GM23248 (cell line): Measurements from ENCODE around the gene VWA8. TPM values are rescaled to one million over a fixed set of nuclear protein-coding genes. Genes with fewer than 3 reads are reported as not detected.

Source experiments
- DNase-seq: peaks from one replicate; pipeline ENCODE4 v3.0.0-alpha.2; 2015
- H2AFZ ChIP-seq: fragments of 200-600 bp; sonication (generic); 2 replicates; pipeline ENCODE4 v1.6.1; 2016; ENCODE audit warnings: antibody characterized with exemption
- H3F3A ChIP-seq: fragments of 200-600 bp; sonication (generic); 2 replicates; pipeline ENCODE4 v1.6.1; 2016; ENCODE audit warnings: mild to moderate bottlenecking, antibody characterized with exemption, mixed run types; ENCODE audit not compliant: insufficient read depth
- H3K27ac ChIP-seq: fragments of 200-600 bp; sonication (generic); 2 replicates; pipeline ENCODE4 v1.5.1; 2016; ENCODE audit warnings: mild to moderate bottlenecking
- H3K27me3 ChIP-seq: fragments of 200-600 bp; sonication (generic); replicated peaks from 2 replicates; pipeline ENCODE4 v1.6.1; 2016; ENCODE audit warnings: mild to moderate bottlenecking; ENCODE audit not compliant: insufficient read depth
- H3K36me3 ChIP-seq: fragments of 200-600 bp; sonication (generic); 2 replicates; pipeline ENCODE4 v1.6.1; 2016; ENCODE audit warnings: low read depth, mild to moderate bottlenecking
- H3K4me1 ChIP-seq: fragments of 200-600 bp; sonication (generic); 2 replicates; pipeline ENCODE4 v1.6.1; 2016; ENCODE audit warnings: mild to moderate bottlenecking; ENCODE audit not compliant: insufficient read depth
- H3K4me2 ChIP-seq: fragments of 200-600 bp; sonication (generic); one replicate; pipeline ENCODE4 v1.6.1; 2016; ENCODE audit warnings: mild to moderate bottlenecking; ENCODE audit not compliant: unreplicated experiment
- H3K4me3 ChIP-seq: fragments of 200-600 bp; sonication (generic); 2 replicates; pipeline ENCODE4 v1.5.1; 2016; ENCODE audit warnings: mild to moderate bottlenecking
- H3K79me2 ChIP-seq: fragments of 200-600 bp; sonication (generic); 2 replicates; pipeline ENCODE4 v1.6.1; 2016; ENCODE audit warnings: mild to moderate bottlenecking; ENCODE audit not compliant: insufficient read depth
- H3K9ac ChIP-seq: fragments of 200-600 bp; sonication (generic); 2 replicates; pipeline ENCODE4 v1.6.1; 2016; ENCODE audit warnings: mild to moderate bottlenecking
- H3K9me2 ChIP-seq: fragments of 200-600 bp; sonication (generic); 2 replicates; pipeline ENCODE4 v1.6.1; 2016; ENCODE audit warnings: mixed run types, mild to moderate bottlenecking, moderate library complexity; ENCODE audit not compliant: insufficient read depth
- H3K9me3 ChIP-seq: fragments of 200-600 bp; sonication (generic); one replicate; pipeline ENCODE4 v1.6.1; 2017; ENCODE audit warnings: low read depth
- H4K20me1 ChIP-seq: fragments of 200-600 bp; sonication (generic); 2 replicates; pipeline ENCODE4 v1.6.0; 2016; ENCODE audit not compliant: insufficient read depth
- EZH2 ChIP-seq: fragments of 200-600 bp; sonication (generic); IDR thresholded peaks from 2 replicates; pipeline ENCODE4 v1.6.1; 2018; ENCODE audit warnings: antibody characterized with exemption, mild to moderate bottlenecking; ENCODE audit not compliant: insufficient read depth, poor library complexity, severe bottlenecking
- EZH2phosphoT487 ChIP-seq: fragments of 200-600 bp; sonication (generic); IDR thresholded peaks from 2 replicates; pipeline ENCODE4 v1.6.1; 2018; ENCODE audit warnings: antibody characterized with exemption, moderate library complexity, mild to moderate bottlenecking, low read depth; ENCODE audit not compliant: insufficient read depth
- WGBS, 2 experiments: methylation state at CpG; one replicate each; pipeline ENCODE4 v1.1.6; 2015 to 2017; ENCODE audit warnings: low lambda C conversion rate in 2 of 2, low coverage in 1 of 2; ENCODE audit errors: missing lambda C conversion rate in 2 of 2; 5-methylcytosine and 5-hydroxymethylcytosine counted together
- in situ Hi-C: fragments of 300-500 bp; cut with MboI; formaldehyde crosslinking; loops from 2 replicates; pipeline ENCODE4 v1.15.0; 2020
- polyA plus RNA-seq: library from polyadenylated mRNA; unstranded; fragments of >200 nt; fragmentation: Nextera tagmentation; extraction: Ambion mirVana; gene quantifications from 2 replicates; pipeline ENCODE4 v1.2.1, GENCODE V29; 2016
- total RNA-seq: library from RNA; depleted of rRNA; stranded (reverse); fragments of >200 nt; shearing (Covaris generic); gene quantifications from 2 replicates; pipeline ENCODE4 v1.2.3, GENCODE V29; 2014

Gene VWA8
- total and polyA plus RNA-seq, 2 experiments from 2014 or later: 3.9 to 10.1 TPM

- Histone ChIP-seq H3K4me3 (no peak overlapping the region), H3K79me2 (peaks cover 7% of the 10 kb centered on the region), H3K36me3 (no peaks in the 10 kb centered on the region), H3F3A (0 out of 2 replicates have a peak, but pooled peaks cover 9% of the 10 kb centered on the region), H4K20me1 (no peaks in the 10 kb centered on the region), H2AFZ (no peak overlapping the region), H3K4me2 (no peak overlapping the region), H3K9ac (no peak overlapping the region), H3K27me3 (no peaks in the 10 kb centered on the region), H3K27ac (no peak overlapping the region), H3K9me3 (no peaks in the 10 kb centered on the region), H3K4me1 (peaks cover 9% of the 10 kb centered on the region), H3K9me2 (no peaks in the 10 kb centered on the region)
- in situ Hi-C loops: no loop called here
- no peak for DNase-seq
- no peak for TF ChIP-seq EZH2phosphoT487
- TF ChIP-seq EZH2: no peak
- 97 to 100% methylated on average over 1 of the region's 1 CpG for WGBS, 2 experiments
These were observed 26.8 kb downstream of the VWA8 start for GRCh38 chr13:41934120-41934519.

- H2AFZ ChIP-seq: no peak overlapping the region
- H3K9me3 ChIP-seq: no peaks in the 10 kb centered on the region
- 0 out of 2 replicates have a peak overlapping the region, but pooled peaks have one; percentile 13 for H3K27ac ChIP-seq
- WGBS, 2 experiments: 92 to 93% methylated on average over 1 of the region's 1 CpG
- peaks cover 9% of the 10 kb centered on the region for H3K4me1 ChIP-seq
- no peak overlapping the region for H3K4me3 ChIP-seq
- H3K9ac ChIP-seq: no peak overlapping the region
- peaks cover 7% of the 10 kb centered on the region for H3K79me2 ChIP-seq
- peak; percentile 66 for DNase-seq
- H3K4me2 ChIP-seq: peak overlapping the region; percentile 10
- no peaks in the 10 kb centered on the region for H3K9me2 ChIP-seq
- no peaks in the 10 kb centered on the region for H3K27me3 ChIP-seq
- in situ Hi-C loops: no loop called here
- H3F3A ChIP-seq: 0 out of 2 replicates have a peak, but pooled peaks cover 9% of the 10 kb centered on the region
- 0 out of 2 replicates have a peak, but pooled peaks cover 4% of the 10 kb centered on the region for H3K36me3 ChIP-seq
- no peak for TF ChIP-seq EZH2
- no peak for TF ChIP-seq EZH2phosphoT487
- H4K20me1 ChIP-seq: no peaks in the 10 kb centered on the region
These were observed 29.6 kb downstream of the VWA8 start for GRCh38 chr13:41931337-41931736.

- H3K4me1 ChIP-seq: peaks cover 9% of the 10 kb centered on the region
- no peaks in the 10 kb centered on the region for H3K9me2 ChIP-seq
- H3K4me2 ChIP-seq: no peak overlapping the region
- TF ChIP-seq EZH2phosphoT487 (no peak), EZH2 (no peak)
- H3K9ac ChIP-seq: no peak overlapping the region
- H3F3A ChIP-seq: 0 out of 2 replicates have a peak, but pooled peaks cover 9% of the 10 kb centered on the region
- no peak overlapping the region for H3K4me3 ChIP-seq
- H2AFZ ChIP-seq: no peak overlapping the region
- H4K20me1 ChIP-seq: no peaks in the 10 kb centered on the region
- H3K79me2 ChIP-seq: peaks cover 7% of the 10 kb centered on the region
- H3K36me3 ChIP-seq: 0 out of 2 replicates have a peak, but pooled peaks cover 4% of the 10 kb centered on the region
- WGBS, 2 experiments: 97 to 98% methylated on average over 5 of the region's 5 CpGs
- no peak overlapping the region for H3K27ac ChIP-seq
- DNase-seq: no peak
- H3K9me3 ChIP-seq: no peaks in the 10 kb centered on the region
- in situ Hi-C loops: no loop called here
- H3K27me3 ChIP-seq: no peaks in the 10 kb centered on the region
These were observed 30.8 kb downstream of the VWA8 start for GRCh38 chr13:41930154-41930553.

GRCh38 chr13:41928323-41928722 lies 32.6 kb downstream of the VWA8 start:
- 72 to 75% methylated on average over 2 of the region's 2 CpGs for WGBS, 2 experiments
- in situ Hi-C loops: no loop called here

More at GRCh38 chr13:41928323-41928722, 32.6 kb downstream of the VWA8 start:
- Histone ChIP-seq H3K27ac (no peak overlapping the region), H3K4me1 (peaks cover 9% of the 10 kb centered on the region), H3K9me3 (peaks cover 7% of the 10 kb centered on the region), H2AFZ (no peak overlapping the region), H3K27me3 (no peaks in the 10 kb centered on the region), H4K20me1 (no peaks in the 10 kb centered on the region), H3K9me2 (no peaks in the 10 kb centered on the region), H3K36me3 (0 out of 2 replicates have a peak, but pooled peaks cover 4% of the 10 kb centered on the region), H3K79me2 (peaks cover 3% of the 10 kb centered on the region), H3K4me3 (peak overlapping the region; percentile 12; the same call in 1 of the 2 replicates), H3F3A (0 out of 2 replicates have a peak, but pooled peaks cover under 1% of the 10 kb centered on the region), H3K9ac (no peak overlapping the region), H3K4me2 (no peak overlapping the region)
- TF ChIP-seq EZH2 (no peak), EZH2phosphoT487 (no peak)
- no peak for DNase-seq
